ENCODE measurements around the gene RUVBL2.

DNA sequence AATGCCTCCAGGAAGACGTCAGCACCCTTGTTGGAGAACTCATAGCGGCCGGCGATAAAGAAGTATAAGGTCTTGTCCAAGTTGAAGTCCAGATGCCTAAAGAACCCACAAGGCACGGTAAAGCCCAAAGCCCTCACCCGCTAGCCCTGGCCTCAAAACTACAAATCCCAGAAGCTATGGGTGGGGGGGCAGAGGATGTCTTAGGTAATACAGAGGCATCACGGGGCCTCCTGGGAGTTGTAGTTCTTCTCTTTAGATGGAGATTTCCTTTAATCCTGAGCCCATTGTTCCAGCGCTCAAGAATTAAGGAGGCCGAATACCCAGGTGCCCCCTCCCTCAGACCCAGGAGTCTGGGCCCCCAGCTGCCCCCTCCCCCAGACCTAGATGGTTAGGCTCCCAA lies 11.4 kb upstream of the RUVBL2 start:
- TF ChIP-seq, protein P1, sequence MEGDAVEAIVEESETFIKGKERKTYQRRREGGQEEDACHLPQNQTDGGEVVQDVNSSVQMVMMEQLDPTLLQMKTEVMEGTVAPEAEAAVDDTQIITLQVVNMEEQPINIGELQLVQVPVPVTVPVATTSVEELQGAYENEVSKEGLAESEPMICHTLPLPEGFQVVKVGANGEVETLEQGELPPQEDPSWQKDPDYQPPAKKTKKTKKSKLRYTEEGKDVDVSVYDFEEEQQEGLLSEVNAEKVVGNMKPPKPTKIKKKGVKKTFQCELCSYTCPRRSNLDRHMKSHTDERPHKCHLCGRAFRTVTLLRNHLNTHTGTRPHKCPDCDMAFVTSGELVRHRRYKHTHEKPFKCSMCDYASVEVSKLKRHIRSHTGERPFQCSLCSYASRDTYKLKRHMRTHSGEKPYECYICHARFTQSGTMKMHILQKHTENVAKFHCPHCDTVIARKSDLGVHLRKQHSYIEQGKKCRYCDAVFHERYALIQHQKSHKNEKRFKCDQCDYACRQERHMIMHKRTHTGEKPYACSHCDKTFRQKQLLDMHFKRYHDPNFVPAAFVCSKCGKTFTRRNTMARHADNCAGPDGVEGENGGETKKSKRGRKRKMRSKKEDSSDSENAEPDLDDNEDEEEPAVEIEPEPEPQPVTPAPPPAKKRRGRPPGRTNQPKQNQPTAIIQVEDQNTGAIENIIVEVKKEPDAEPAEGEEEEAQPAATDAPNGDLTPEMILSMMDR (IDR thresholded peaks at IDR 0.05; ENCODE audit: insufficient read depth, low read length), result no peak
- TF ChIP-seq, protein P2, sequence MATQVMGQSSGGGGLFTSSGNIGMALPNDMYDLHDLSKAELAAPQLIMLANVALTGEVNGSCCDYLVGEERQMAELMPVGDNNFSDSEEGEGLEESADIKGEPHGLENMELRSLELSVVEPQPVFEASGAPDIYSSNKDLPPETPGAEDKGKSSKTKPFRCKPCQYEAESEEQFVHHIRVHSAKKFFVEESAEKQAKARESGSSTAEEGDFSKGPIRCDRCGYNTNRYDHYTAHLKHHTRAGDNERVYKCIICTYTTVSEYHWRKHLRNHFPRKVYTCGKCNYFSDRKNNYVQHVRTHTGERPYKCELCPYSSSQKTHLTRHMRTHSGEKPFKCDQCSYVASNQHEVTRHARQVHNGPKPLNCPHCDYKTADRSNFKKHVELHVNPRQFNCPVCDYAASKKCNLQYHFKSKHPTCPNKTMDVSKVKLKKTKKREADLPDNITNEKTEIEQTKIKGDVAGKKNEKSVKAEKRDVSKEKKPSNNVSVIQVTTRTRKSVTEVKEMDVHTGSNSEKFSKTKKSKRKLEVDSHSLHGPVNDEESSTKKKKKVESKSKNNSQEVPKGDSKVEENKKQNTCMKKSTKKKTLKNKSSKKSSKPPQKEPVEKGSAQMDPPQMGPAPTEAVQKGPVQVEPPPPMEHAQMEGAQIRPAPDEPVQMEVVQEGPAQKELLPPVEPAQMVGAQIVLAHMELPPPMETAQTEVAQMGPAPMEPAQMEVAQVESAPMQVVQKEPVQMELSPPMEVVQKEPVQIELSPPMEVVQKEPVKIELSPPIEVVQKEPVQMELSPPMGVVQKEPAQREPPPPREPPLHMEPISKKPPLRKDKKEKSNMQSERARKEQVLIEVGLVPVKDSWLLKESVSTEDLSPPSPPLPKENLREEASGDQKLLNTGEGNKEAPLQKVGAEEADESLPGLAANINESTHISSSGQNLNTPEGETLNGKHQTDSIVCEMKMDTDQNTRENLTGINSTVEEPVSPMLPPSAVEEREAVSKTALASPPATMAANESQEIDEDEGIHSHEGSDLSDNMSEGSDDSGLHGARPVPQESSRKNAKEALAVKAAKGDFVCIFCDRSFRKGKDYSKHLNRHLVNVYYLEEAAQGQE (IDR thresholded peaks at IDR 0.05; ENCODE audit: insufficient replicate concordance, low read depth), result no peak
- TF ChIP-seq GABPA (IDR thresholded peaks at IDR 0.05; ENCODE audit: low read depth), result no peak
- TF ChIP-seq POLR2AphosphoS5 (IDR thresholded peaks at IDR 0.05; ENCODE audit: low read depth), result no peak
